Measurements from ENCODE around the gene SOAT2.

GRCh38 chr12:53143355-53143754 is 40.1 kb downstream of the SOAT2 start:
- no peak for TF ChIP-seq EZH2phosphoT487 (IDR thresholded peaks at IDR 0.05; ENCODE audit: insufficient read depth, low read depth)
- TF ChIP-seq EZH2 (IDR thresholded peaks at IDR 0.05; ENCODE audit: insufficient read depth, poor library complexity, severe bottlenecking), result no peak

Data from GM23248 (cell line).